ENCODE data around the gene LRP4. TPM values are rescaled to one million over a fixed set of nuclear protein-coding genes. Genes with fewer than 3 reads are reported as not detected.

The LRP4 gene
- total RNA-seq, 2 experiments from 2014 or later = 0.02 to 0.15 TPM

DNA sequence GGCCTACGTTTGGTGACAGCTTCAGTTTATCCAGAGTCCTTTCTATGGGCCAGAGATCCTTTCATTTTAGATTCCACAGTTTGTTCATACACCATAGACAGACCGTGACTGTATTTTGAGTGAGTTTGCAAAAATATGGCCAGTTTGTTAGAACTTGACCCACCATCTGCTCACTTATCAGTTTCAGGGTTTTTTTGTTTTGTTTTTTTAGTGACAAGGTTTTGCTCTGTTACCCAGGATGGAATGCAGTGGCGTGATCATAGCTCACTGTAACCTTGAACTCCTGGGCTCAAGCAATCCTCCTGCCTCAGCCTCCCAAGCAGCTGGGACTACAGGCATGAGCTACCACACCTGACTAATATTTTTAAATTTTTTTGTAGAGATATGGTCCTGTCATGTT lies 63.2 kb downstream of the LRP4 start:
- Mint-ChIP-seq H3K27me3 (no peaks in the 10 kb centered on the region), H3K36me3 (ENCODE audit: low read depth) (no peaks in the 10 kb centered on the region), H3K4me1 (no peaks in the 10 kb centered on the region), H3K4me3 (no peak overlapping the region), H3K9me3 (no peaks in the 10 kb centered on the region), H3K27ac (no peak overlapping the region)
- ChIA-PET CTCF (no interaction called here), POLR2A (no interaction called here)
- DNase-seq = no peak

DNA sequence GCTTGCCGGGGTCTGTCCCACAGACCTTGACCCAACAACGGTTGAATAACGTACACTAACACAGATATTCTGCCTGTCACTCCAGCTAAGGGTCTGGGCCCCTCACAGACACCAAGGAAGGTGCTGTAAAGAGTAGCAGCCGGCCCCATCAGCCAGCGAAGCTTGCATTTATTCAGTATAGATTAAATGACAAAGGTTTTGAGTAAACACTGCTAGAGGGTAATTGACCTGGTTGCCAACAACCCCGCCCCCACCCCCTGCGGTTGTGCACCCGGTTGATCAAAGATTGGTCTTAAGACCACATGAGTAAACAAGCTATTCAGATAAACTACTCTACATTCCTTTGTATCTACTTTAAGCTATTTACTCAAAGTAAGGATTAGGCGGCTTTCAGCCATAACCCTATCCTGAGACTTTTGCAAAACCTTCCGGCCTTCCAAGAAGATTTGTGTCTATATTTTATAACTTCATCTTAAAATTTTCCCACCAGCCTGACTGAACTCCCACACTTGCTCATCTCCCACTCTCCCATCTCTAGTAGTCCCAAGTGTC lies 67.4 kb downstream of the LRP4 start:
- Mint-ChIP-seq H3K9me3 (no peaks in the 10 kb centered on the region), H3K36me3 (ENCODE audit: low read depth) (no peaks in the 10 kb centered on the region), H3K27ac (no peak overlapping the region), H3K4me1 (peaks cover 10% of the 10 kb centered on the region), H3K4me3 (no peak overlapping the region), H3K27me3 (no peaks in the 10 kb centered on the region)
- POLR2A ChIA-PET = no interaction called here
- DNase-seq = no peak
- CTCF ChIA-PET = no interaction called here

DNA sequence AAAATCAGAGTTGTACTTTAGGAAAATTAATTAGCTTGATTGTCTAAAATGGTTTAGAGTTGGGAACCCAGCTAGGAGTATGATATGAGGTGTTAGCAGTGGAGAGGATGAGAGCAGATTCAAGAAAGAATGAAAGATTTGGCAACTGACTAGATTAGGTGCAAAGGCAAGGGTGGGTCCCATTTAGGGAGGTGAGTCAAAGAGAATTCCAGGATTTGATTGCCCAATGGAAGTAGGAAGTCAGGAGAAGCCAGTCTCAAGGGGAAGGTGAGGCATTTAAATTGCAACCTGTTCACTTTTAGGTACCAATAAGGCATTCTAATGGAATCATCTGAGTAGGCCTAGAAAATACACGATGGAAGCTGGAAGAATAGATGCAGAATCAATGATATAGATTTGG lies 68.7 kb downstream of the LRP4 start:
- Mint-ChIP-seq H3K4me3 (no peak overlapping the region), H3K27me3 (no peaks in the 10 kb centered on the region), H3K4me1 (peaks cover 17% of the 10 kb centered on the region), H3K27ac (no peak overlapping the region), H3K36me3 (ENCODE audit: low read depth) (peaks cover 5% of the 10 kb centered on the region), H3K9me3 (no peaks in the 10 kb centered on the region)
- ChIA-PET POLR2A (no interaction called here), CTCF (interaction anchor here (1.0 kb wide), 1 partner anchor 23 kb away, joined by 3 read pairs; no protein-coding TSS in a partner anchor)
- no peak for DNase-seq

DNA sequence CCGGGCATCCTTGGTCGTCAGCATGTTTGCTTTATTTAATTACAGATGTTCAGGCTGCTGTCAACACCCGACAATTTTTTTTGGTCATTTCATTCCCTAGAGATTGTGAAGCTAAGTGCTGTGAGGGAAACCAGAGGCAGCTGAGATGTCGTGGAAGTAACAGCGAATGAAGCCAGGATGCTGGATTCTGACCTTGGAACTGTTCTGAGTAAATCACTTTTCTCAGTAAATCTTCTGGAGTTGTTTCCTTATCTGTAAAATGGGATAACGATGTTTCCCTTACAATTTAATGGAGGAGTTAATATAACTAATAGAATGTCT lies 71.9 kb downstream of the LRP4 start:
- peak overlapping the region; percentile 90 for H3K4me3 Mint-ChIP-seq
- peaks cover 11% of the 10 kb centered on the region for H3K36me3 Mint-ChIP-seq (ENCODE audit: low read depth)
- CTCF ChIA-PET = interaction anchor here (0.5 to 1.4 kb wide), 3 partner anchors 10 to 670 kb away, joined by 3 to 5 read pairs (median 3); no protein-coding TSS in a partner anchor
- H3K27ac Mint-ChIP-seq = peak overlapping the region; percentile 98
- H3K4me1 Mint-ChIP-seq = peaks cover 41% of the 10 kb centered on the region
- POLR2A ChIA-PET = no interaction called here
- DNase-seq = no peak
- H3K9me3 Mint-ChIP-seq = no peaks in the 10 kb centered on the region
- H3K27me3 Mint-ChIP-seq = no peaks in the 10 kb centered on the region

DNA sequence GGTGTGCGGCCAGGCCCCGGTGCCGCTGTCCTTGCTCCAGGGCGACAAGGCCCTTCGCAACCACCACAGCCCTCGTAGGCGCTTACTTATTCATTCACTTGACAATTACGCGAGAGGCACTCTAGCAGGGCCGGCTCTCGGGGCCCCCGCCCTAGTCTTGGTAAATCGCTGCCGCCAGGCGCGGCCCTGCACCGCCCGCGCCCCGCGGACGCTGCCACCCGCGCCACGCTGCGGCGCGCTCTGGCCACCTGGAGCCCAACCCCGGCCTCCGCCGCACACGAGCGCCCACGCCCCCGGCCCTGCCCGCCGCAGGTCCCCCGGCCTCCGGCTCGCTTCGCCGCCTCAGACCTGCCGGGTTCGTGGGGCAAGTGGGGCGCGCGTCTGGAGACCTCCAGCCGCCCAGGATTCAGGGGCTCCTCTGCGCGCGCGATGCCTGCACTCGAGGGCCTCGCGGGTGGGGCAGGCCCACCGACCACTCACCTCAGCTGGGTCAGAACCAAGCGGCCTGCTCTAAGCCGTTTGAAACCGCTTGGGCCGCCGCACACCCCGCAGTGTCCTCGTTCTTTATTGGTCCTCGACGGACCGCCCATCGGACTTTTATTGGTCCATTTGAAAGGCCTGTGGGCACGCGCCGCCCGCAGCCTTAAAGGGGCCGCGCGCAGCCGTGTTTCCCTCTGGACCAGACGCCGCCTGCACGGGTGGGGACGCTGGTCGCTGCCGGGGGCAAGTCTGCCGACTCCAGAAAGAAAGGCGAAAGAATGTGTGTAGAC lies 72.4 kb downstream of the LRP4 start, which contains the start of gene CKAP5:
TSS of gene CKAP5 (minus strand) at position 541 of the 770 bp plus-strand sequence. CDS start 25,049 bp downstream, outside the sequence.
- Mint-ChIP-seq H3K4me3 (peak within 1 kb of the TSS; percentile 90), H3K4me1 (peaks cover 43% of the 10 kb centered on the region), H3K27ac (peak within 1 kb of the TSS; percentile 98), H3K9me3 (no peaks in the 10 kb centered on the region), H3K27me3 (no peaks in the 10 kb centered on the region), H3K36me3 (ENCODE audit: low read depth) (peaks cover 13% of the 10 kb centered on the region)
- POLR2A ChIA-PET = no interaction called here
- CTCF ChIA-PET = interaction anchor here (0.5 to 1.4 kb wide), 3 partner anchors 10 to 670 kb away, joined by 3 to 5 read pairs (median 3); no protein-coding TSS in a partner anchor
- peak; percentile 90 for DNase-seq

DNA sequence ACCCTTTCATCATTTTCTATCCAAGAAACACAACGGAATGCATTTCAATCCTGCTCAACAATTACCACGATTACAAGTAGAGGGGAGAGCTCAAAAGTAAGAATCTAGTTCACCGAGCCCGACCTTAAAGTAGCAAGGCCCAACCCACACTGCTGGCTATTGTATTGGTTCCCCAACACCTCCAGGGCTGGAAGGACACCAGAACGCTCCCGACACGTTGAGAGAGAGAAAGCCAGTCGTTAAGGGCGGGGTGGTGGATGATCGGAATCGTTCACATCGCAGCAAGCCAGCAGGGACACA lies 73.0 kb downstream of the LRP4 start:
- H3K36me3 Mint-ChIP-seq (ENCODE audit: low read depth) = peaks cover 13% of the 10 kb centered on the region
- ChIA-PET CTCF (interaction anchor here (1.2 to 1.8 kb wide), 2 partner anchors 20 to 493 kb away, joined by 3 to 6 read pairs; no protein-coding TSS in a partner anchor), POLR2A (interaction anchor here (0.6 kb wide), 1 partner anchor 77 kb away, joined by 3 read pairs; no protein-coding TSS in a partner anchor)
- DNase-seq = no peak
- H3K27me3 Mint-ChIP-seq = no peaks in the 10 kb centered on the region
- H3K9me3 Mint-ChIP-seq = no peaks in the 10 kb centered on the region
- H3K4me1 Mint-ChIP-seq = peaks cover 43% of the 10 kb centered on the region
- H3K4me3 Mint-ChIP-seq = peak overlapping the region; percentile 90
- peak overlapping the region; percentile 92 for H3K27ac Mint-ChIP-seq

DNA sequence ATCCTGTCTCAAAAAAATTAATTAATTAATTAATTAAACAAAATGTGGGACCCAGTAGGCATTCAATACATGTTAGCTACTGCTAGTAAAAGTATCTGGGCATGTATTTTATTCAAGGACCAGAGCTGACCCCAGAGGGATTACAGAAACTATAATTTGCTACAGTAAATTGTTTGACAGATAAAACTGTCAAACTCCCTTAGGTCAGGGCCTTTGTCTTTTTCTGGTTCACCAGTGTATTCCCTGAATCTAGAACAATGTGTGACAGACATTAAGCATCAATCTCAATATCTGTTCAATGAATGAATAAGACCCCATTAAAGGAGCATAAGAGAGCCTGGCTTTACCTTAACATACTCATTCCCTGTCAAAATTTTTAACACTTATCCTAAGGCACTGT lies 78.2 kb downstream of the LRP4 start:
- Mint-ChIP-seq H3K9me3 (no peaks in the 10 kb centered on the region), H3K4me1 (peaks cover 43% of the 10 kb centered on the region), H3K36me3 (ENCODE audit: low read depth) (peaks cover 18% of the 10 kb centered on the region), H3K4me3 (no peak overlapping the region), H3K27me3 (no peaks in the 10 kb centered on the region), H3K27ac (no peak overlapping the region)
- DNase-seq = no peak
- CTCF ChIA-PET = interaction anchor here (2.2 kb wide), 1 partner anchor 13 kb away, joined by 7 read pairs; no protein-coding TSS in a partner anchor
- POLR2A ChIA-PET = no interaction called here

DNA sequence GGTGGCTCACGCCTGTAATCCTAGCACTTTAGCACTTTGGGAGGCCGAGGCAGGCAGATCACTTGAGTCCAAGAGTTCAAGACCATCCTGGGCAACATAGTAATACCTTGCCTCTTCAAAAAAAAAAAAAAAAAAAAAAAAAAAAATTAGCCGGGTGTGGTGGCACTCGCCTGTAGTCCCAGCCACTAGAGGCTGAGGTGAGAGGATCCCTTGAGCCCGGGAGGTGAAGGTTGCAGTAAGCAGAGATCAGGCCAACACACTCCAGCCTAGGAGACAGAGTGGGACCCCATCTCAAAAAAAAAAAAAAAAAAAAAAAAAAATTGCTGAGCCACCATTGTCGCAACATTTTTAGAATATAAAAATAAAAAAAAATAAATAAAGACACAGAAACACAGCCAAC lies 79.8 kb downstream of the LRP4 start:
- ChIA-PET POLR2A (no interaction called here), CTCF (no interaction called here)
- no peak for DNase-seq
- Mint-ChIP-seq H3K4me3 (no peak overlapping the region), H3K27ac (no peak overlapping the region), H3K36me3 (ENCODE audit: low read depth) (peaks cover 16% of the 10 kb centered on the region), H3K4me1 (peaks cover 28% of the 10 kb centered on the region), H3K27me3 (no peaks in the 10 kb centered on the region), H3K9me3 (no peaks in the 10 kb centered on the region)

DNA sequence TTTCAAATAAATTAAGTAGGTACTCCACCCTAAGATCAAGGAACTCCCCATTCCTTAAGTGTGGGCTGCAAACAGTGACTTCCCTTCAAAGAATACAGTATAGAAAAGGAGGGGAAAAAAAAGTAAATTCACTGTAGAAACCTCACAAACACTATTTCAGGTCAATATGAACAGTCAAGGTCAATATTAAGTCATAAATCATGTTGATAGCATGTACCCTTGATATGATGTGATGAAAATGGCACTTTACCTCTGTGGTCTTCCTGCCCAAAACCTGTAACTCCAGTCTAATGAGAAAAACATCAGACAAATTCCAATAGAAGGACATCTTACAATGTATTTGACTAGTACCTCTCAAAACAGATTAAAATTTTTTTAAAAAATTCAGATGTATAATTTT lies 80.5 kb downstream of the LRP4 start:
- CTCF ChIA-PET = no interaction called here
- H3K9me3 Mint-ChIP-seq = no peaks in the 10 kb centered on the region
- H3K36me3 Mint-ChIP-seq (ENCODE audit: low read depth) = peaks cover 19% of the 10 kb centered on the region
- POLR2A ChIA-PET = no interaction called here
- H3K4me3 Mint-ChIP-seq = no peak overlapping the region
- no peak for DNase-seq
- peaks cover 24% of the 10 kb centered on the region for H3K4me1 Mint-ChIP-seq
- H3K27me3 Mint-ChIP-seq = no peaks in the 10 kb centered on the region
- H3K27ac Mint-ChIP-seq = no peak overlapping the region

DNA sequence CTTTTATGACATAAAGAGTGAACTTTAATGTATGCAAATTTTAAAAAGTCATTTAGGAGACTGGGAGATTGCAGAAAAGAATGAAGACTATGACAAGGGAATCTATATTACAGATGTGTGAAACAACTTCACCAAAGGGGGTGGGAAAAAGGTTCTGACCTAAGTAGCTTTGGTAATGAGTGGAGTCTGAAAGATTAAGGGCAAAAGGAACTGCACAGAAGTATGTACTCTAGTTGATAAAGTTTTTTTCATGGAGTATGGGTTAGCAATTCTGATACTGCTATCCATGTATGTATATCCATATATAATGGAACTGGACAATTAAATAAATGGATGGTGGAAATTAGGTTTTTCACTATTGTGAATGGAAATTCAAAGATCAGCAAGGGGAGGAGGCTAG lies 81.5 kb downstream of the LRP4 start:
- POLR2A ChIA-PET = no interaction called here
- Mint-ChIP-seq H3K9me3 (no peaks in the 10 kb centered on the region), H3K36me3 (ENCODE audit: low read depth) (peaks cover 14% of the 10 kb centered on the region), H3K27ac (no peak overlapping the region), H3K27me3 (no peaks in the 10 kb centered on the region), H3K4me3 (no peak overlapping the region), H3K4me1 (peaks cover 17% of the 10 kb centered on the region)
- DNase-seq = no peak
- CTCF ChIA-PET = no interaction called here

DNA sequence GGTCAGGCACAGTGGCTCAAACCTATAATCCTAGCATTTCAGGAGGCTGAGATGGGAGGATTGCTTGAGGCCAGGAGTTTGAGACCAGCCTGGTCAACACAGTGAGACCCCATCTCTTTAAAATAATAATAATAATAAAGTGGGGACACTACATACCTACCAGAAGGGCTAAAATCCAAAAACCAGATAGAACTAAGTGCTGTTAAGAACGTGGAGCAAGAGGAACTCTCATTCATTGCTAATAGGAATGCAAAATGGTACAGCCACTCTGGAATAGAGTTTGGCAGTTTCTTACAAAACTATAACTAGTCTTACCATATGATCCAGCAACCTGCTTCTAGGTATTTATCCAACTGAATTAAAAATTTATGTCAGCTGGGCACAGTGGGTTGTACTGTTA lies 81.9 kb downstream of the LRP4 start:
- Mint-ChIP-seq H3K27ac (no peak overlapping the region), H3K27me3 (no peaks in the 10 kb centered on the region), H3K9me3 (no peaks in the 10 kb centered on the region), H3K4me3 (no peak overlapping the region), H3K36me3 (ENCODE audit: low read depth) (peaks cover 13% of the 10 kb centered on the region), H3K4me1 (peaks cover 17% of the 10 kb centered on the region)
- no peak for DNase-seq
- ChIA-PET POLR2A (no interaction called here), CTCF (no interaction called here)

DNA sequence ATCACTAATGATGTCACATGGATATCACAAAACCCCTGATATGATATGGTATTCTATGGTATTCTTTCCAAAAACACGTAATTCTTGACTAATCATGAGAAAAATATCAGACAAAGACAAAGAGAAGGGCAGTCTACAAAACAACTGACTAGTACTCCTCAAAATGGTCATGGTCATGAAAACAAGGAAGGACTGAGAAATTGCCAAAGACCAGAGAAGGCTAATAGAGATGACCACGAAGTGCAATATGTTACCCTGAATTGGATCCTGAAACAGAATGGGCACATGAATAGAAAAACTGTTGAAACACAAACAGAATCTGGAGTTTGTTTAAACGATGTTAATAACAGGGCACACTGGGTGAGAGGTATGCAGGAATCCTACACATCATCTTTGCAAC lies 82.5 kb downstream of the LRP4 start:
- Mint-ChIP-seq H3K4me3 (no peak overlapping the region), H3K9me3 (no peaks in the 10 kb centered on the region), H3K27ac (no peak overlapping the region), H3K4me1 (peaks cover 14% of the 10 kb centered on the region), H3K27me3 (no peaks in the 10 kb centered on the region), H3K36me3 (ENCODE audit: low read depth) (peaks cover 14% of the 10 kb centered on the region)
- no peak for DNase-seq
- CTCF ChIA-PET = no interaction called here
- POLR2A ChIA-PET = no interaction called here

DNA sequence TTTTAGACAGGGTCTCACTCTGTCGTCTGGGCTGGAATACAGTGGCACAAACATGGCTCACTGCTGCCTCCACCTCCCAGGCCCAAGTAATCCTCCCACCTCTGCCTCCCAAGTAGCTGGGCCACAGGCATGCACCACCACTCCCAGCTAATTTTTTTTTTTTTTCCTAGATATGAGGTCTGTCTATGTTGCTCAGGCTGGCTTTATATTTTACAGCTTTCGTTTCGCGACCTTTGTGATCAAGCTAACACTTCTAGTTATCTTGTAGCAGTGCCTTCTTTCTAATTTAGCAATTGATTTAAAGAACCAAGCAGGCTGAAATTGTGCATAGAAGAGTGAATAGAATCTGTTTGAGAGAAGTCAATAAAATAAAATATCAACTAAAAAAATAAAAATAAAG lies 83.5 kb downstream of the LRP4 start:
- Mint-ChIP-seq H3K27ac (peak overlapping the region; percentile 13), H3K27me3 (no peaks in the 10 kb centered on the region), H3K36me3 (ENCODE audit: low read depth) (peaks cover 14% of the 10 kb centered on the region), H3K4me1 (peaks cover 16% of the 10 kb centered on the region), H3K4me3 (no peak overlapping the region), H3K9me3 (no peaks in the 10 kb centered on the region)
- no peak for DNase-seq
- ChIA-PET POLR2A (no interaction called here), CTCF (no interaction called here)
